ENCODE measurements around the gene PITPNM2.

- TF ChIP-seq, protein P1, sequence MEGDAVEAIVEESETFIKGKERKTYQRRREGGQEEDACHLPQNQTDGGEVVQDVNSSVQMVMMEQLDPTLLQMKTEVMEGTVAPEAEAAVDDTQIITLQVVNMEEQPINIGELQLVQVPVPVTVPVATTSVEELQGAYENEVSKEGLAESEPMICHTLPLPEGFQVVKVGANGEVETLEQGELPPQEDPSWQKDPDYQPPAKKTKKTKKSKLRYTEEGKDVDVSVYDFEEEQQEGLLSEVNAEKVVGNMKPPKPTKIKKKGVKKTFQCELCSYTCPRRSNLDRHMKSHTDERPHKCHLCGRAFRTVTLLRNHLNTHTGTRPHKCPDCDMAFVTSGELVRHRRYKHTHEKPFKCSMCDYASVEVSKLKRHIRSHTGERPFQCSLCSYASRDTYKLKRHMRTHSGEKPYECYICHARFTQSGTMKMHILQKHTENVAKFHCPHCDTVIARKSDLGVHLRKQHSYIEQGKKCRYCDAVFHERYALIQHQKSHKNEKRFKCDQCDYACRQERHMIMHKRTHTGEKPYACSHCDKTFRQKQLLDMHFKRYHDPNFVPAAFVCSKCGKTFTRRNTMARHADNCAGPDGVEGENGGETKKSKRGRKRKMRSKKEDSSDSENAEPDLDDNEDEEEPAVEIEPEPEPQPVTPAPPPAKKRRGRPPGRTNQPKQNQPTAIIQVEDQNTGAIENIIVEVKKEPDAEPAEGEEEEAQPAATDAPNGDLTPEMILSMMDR (IDR thresholded peaks at IDR 0.05): no peak
- TF ChIP-seq EP300 (IDR thresholded peaks at IDR 0.05): no peak
These were observed 41.5 kb downstream of the PITPNM2 start for GRCh38 chr12:123109319-123109772.
